Measurements from ENCODE around the gene CD68.
A peak's percentile ranks its signal among the peaks of the same experiment; 100 is the strongest.

CD68 gene

DNA sequence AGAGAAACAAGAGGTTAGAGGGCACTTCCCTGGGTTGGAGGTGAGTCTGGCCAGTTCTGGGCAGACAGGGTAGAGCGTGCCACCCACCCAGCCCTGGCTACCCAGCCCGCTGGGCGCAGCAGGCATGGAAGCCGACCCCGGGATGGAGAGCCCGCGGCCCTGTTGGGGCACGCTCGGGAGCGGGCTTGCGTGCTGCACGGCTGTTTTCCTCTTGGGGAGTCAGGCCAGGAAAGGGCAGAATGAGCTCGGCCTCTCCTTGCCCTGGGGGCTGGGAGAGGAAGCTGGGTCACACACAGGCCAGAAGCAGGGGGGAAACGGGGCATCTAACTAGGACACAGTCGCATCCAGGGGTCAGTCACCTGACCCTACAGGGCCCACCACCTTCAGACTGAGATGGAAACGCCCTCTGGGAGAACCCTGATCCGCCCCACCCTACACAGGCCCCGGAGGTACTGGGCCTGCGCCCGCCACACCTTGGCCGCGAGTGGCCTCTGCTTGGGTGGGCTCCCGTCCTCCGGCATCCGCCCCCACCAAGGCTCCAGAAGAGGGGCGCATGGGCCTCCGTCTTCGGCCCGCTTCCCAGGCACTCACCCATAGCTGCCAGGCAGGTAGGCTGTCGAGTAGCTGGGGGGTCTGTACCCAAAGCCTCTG lies 9.2 kb downstream of the CD68 start:
- H3K4me3 ChIP-seq (ENCODE audit: low read depth, low read length): peak overlapping the region; percentile 21
- in situ Hi-C loops (cut with HindIII; ENCODE audit: low sequenced_read_pairs): no loop called here
- TF ChIP-seq, protein P1, sequence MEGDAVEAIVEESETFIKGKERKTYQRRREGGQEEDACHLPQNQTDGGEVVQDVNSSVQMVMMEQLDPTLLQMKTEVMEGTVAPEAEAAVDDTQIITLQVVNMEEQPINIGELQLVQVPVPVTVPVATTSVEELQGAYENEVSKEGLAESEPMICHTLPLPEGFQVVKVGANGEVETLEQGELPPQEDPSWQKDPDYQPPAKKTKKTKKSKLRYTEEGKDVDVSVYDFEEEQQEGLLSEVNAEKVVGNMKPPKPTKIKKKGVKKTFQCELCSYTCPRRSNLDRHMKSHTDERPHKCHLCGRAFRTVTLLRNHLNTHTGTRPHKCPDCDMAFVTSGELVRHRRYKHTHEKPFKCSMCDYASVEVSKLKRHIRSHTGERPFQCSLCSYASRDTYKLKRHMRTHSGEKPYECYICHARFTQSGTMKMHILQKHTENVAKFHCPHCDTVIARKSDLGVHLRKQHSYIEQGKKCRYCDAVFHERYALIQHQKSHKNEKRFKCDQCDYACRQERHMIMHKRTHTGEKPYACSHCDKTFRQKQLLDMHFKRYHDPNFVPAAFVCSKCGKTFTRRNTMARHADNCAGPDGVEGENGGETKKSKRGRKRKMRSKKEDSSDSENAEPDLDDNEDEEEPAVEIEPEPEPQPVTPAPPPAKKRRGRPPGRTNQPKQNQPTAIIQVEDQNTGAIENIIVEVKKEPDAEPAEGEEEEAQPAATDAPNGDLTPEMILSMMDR (IDR thresholded peaks at IDR 0.05; ENCODE audit: low read depth, low read length, missing control alignments): no peak
- no peak for DNase-seq (ENCODE audit: low read depth)

- TF ChIP-seq, protein P1 (IDR thresholded peaks at IDR 0.05; ENCODE audit: low read depth, low read length, missing control alignments): peak; percentile 85
- DNase-seq (ENCODE audit: low read depth): peak; percentile 64
- peak overlapping the region; percentile 21 for H3K4me3 ChIP-seq (ENCODE audit: low read depth, low read length)
- in situ Hi-C loops (cut with HindIII; ENCODE audit: low sequenced_read_pairs): no loop called here
These were observed 9.9 kb downstream of the CD68 start for GRCh38 chr17:7589204-7589868.

- H3K4me3 ChIP-seq (ENCODE audit: low read depth, low read length): peak within 1 kb of the TSS; percentile 21
- TF ChIP-seq, protein P1 (IDR thresholded peaks at IDR 0.05; ENCODE audit: low read depth, low read length, missing control alignments): no peak
- no peak for DNase-seq (ENCODE audit: low read depth)
- in situ Hi-C loops (cut with HindIII; ENCODE audit: low sequenced_read_pairs): no loop called here
These were observed 10.7 kb downstream of the CD68 start, which contains the start of gene SOX15 for GRCh38 chr17:7589891-7590691. Gene SOX15, minus strand, starts transcription at chr17:7590094. Its CDS starts 418 bp downstream, at chr17:7589676.

GRCh38 chr17:7590743-7591142 lies 11.3 kb downstream of the CD68 start:
- in situ Hi-C loops (cut with HindIII; ENCODE audit: low sequenced_read_pairs): no loop called here
- no peak overlapping the region for H3K4me3 ChIP-seq (ENCODE audit: low read depth, low read length)
- no peak for DNase-seq (ENCODE audit: low read depth)
- TF ChIP-seq, protein P1 (IDR thresholded peaks at IDR 0.05; ENCODE audit: low read depth, low read length, missing control alignments): no peak

- in situ Hi-C loops (cut with HindIII; ENCODE audit: low sequenced_read_pairs): no loop called here
- no peak overlapping the region for H3K4me3 ChIP-seq (ENCODE audit: low read depth, low read length)
These were observed 12.2 kb downstream of the CD68 start for GRCh38 chr17:7591596-7591995.

More at GRCh38 chr17:7591596-7591995, 12.2 kb downstream of the CD68 start:
- DNase-seq (ENCODE audit: low read depth): no peak
- TF ChIP-seq, protein P1 (IDR thresholded peaks at IDR 0.05; ENCODE audit: low read depth, low read length, missing control alignments): no peak

Data from astrocyte of the cerebellum (primary cell).